HCT116 (cell line): ENCODE measurements around the gene CPZ. TPM values are rescaled to one million over a fixed set of nuclear protein-coding genes. Genes with fewer than 3 reads are reported as not detected.

Experiments
- ATAC-seq: fragments of 200-7000 bp; cut with Tn5 transposase; 2 replicates; pipeline ENCODE4 v1.9.1; 2020; ENCODE audit warnings: mild to moderate bottlenecking, moderate library complexity
- BruUV-seq: library from RNA; stranded (reverse); fragments of 400-500 nt; replicated peaks from 2 replicates; lab custom pipeline; 2021; lab: Mats Ljungman, UMichigan
- CTCF ChIA-PET: fragments of 300-600 bp; sonication (Branson Sonifier 250); formaldehyde crosslinking; loops from one replicate; lab custom pipeline; 2021; ENCODE audit warnings: antibody characterized with exemption; lab: Charles Lee
- POLR2A ChIA-PET: fragments of 300-600, 350-600 bp; sonication (Branson Sonifier 250); formaldehyde crosslinking; loops from one replicate; lab custom pipeline; 2021; ENCODE audit warnings: antibody characterized with exemption; lab: Charles Lee
- RAD21 ChIA-PET, 2 experiments: fragments of 300-600 bp; sonication (Branson Sonifier 250); formaldehyde crosslinking; loops; one replicate each; lab custom pipeline; 2023; ENCODE audit warnings: low total read pairs in 2 of 2; ENCODE audit not compliant: uncharacterized antibody in 2 of 2, unreplicated experiment in 2 of 2, low non-redundant PET in 1 of 2; lab: Charles Lee
- DNase-seq: peaks from one replicate; pipeline ENCODE4 v3.0.0-alpha.2; 2010; ENCODE audit warnings: low read depth, low spot score
- H2AFZ ChIP-seq: fragments of 200-600 bp; shearing (Covaris generic), sonication (generic); 2 replicates; pipeline ENCODE4 v1.6.1; 2017; ENCODE audit warnings: low read depth, mixed run types, mixed read lengths, antibody characterized with exemption, low read length; ENCODE audit not compliant: poor library complexity, severe bottlenecking
- H3K27ac ChIP-seq: 2 replicates; pipeline ENCODE4 v1.5.1; 2012; ENCODE audit warnings: low read depth, low read length
- H3K27me3 ChIP-seq: fragments of 200-600 bp; sonication (generic); 2 replicates; pipeline ENCODE4 v1.6.1; 2016; ENCODE audit warnings: mixed run types, low read length, mixed read lengths; ENCODE audit not compliant: insufficient read depth
- H3K36me3 ChIP-seq, 2 experiments: fragments of 200-500 bp in 1 of 2; fragments of 200-600 bp in 1 of 2; sonication (Bioruptor generic) in 1 of 2; sonication (generic) in 1 of 2; 2 replicates each; pipeline versions ENCODE4 v1.5.1 to v1.6.1; 2014 to 2016; ENCODE audit warnings: low read length in 2 of 2, inconsistent platforms in 1 of 2, mixed read lengths in 1 of 2, mixed run types in 1 of 2; ENCODE audit not compliant: insufficient read depth in 2 of 2, control insufficient read depth in 1 of 2
- H3K4me1 ChIP-seq, 2 experiments: fragments of 200-600 bp in 1 of 2; sonication (generic) in 1 of 2; 2 replicates each; pipeline versions ENCODE4 v1.5.1 to v1.6.1; 2012 to 2017; ENCODE audit warnings: low read length in 2 of 2, inconsistent platforms in 1 of 2, mild to moderate bottlenecking in 1 of 2, mixed read lengths in 1 of 2, mixed run types in 1 of 2, moderate library complexity in 1 of 2; ENCODE audit not compliant: insufficient read depth in 2 of 2, control insufficient read depth in 1 of 2
- H3K4me2 ChIP-seq: fragments of 200-600 bp; sonication (generic); 2 replicates; pipeline ENCODE4 v1.6.1; 2017; ENCODE audit warnings: mixed run types, low read length, mixed read lengths
- H3K4me3 ChIP-seq, 2 experiments: fragments of 200-600 bp in 1 of 2; sonication (generic) in 1 of 2; replicated peaks in 1 of 2; 2 replicates each; pipeline ENCODE4 v1.5.1; 2011 to 2016; ENCODE audit warnings: low read length in 2 of 2, control low read depth in 1 of 2, low read depth in 1 of 2, mild to moderate bottlenecking in 1 of 2, mixed read lengths in 1 of 2, mixed run types in 1 of 2
- H3K79me2 ChIP-seq: fragments of 200-600 bp; sonication (generic); 2 replicates; pipeline ENCODE4 v1.6.1; 2017; ENCODE audit warnings: mild to moderate bottlenecking, mixed run types, low read length, moderate library complexity, mixed read lengths; ENCODE audit not compliant: insufficient read depth
- H3K9ac ChIP-seq: fragments of 200-600 bp; sonication (generic); 2 replicates; pipeline ENCODE4 v1.6.1; 2016; ENCODE audit warnings: low read length, mixed read lengths
- H3K9me2 ChIP-seq: fragments of 200-600 bp; sonication (generic), shearing (Covaris generic); 2 replicates; pipeline ENCODE4 v1.6.1; 2017; ENCODE audit warnings: mixed run types, mild to moderate bottlenecking, moderate library complexity; ENCODE audit not compliant: insufficient read depth
- H3K9me3 ChIP-seq, 2 experiments: fragments of 200-500 bp in 1 of 2; fragments of 200-600 bp in 1 of 2; sonication (Bioruptor generic) in 1 of 2; sonication (generic) in 1 of 2; 2 replicates each; pipeline ENCODE4 v1.6.1; 2014 to 2017; ENCODE audit warnings: low read length in 2 of 2, mixed read lengths in 2 of 2, inconsistent platforms in 1 of 2, low read depth in 1 of 2, mild to moderate bottlenecking in 1 of 2, mixed run types in 1 of 2, moderate library complexity in 1 of 2; ENCODE audit not compliant: control insufficient read depth in 1 of 2, insufficient read depth in 1 of 2
- H4K20me1 ChIP-seq: fragments of 200-600 bp; sonication (generic), shearing (Covaris generic); 2 replicates; pipeline ENCODE4 v1.6.1; 2017; ENCODE audit warnings: mixed run types, mild to moderate bottlenecking, moderate library complexity; ENCODE audit not compliant: insufficient read depth
- CBX3 ChIP-seq: IDR thresholded peaks from 2 replicates; pipeline ENCODE4 v1.6.1; 2012; ENCODE audit warnings: low read depth
- EGR1 ChIP-seq: IDR thresholded peaks from 2 replicates; pipeline ENCODE4 v1.6.1; 2012; ENCODE audit warnings: low read depth
- EZH2 ChIP-seq: fragments of 200-600 bp; sonication (generic); IDR thresholded peaks from 2 replicates; pipeline ENCODE4 v1.6.1; 2017; ENCODE audit warnings: antibody characterized with exemption, mixed run types
- EZH2phosphoT487 ChIP-seq: fragments of 200-600 bp; IDR thresholded peaks from 2 replicates; pipeline ENCODE4 v1.6.1; 2018; ENCODE audit warnings: antibody characterized with exemption, borderline replicate concordance
- FOSL1 ChIP-seq: IDR thresholded peaks from 2 replicates; pipeline ENCODE4 v1.6.1; 2012; ENCODE audit warnings: low read depth
- MAX ChIP-seq: IDR thresholded peaks from 2 replicates; pipeline ENCODE4 v1.6.1; 2012
- POLR2A ChIP-seq: IDR thresholded peaks from 2 replicates; pipeline ENCODE4 v1.7.0; 2011; ENCODE audit warnings: borderline replicate concordance; ENCODE audit not compliant: insufficient read depth, insufficient read length; ENCODE audit errors: extremely low read depth
- POLR2AphosphoS5 ChIP-seq: IDR thresholded peaks from 2 replicates; pipeline ENCODE4 v1.6.1; 2011; ENCODE audit warnings: mild to moderate bottlenecking, low read depth, low read length, moderate library complexity
- RAD21 ChIP-seq: IDR thresholded peaks from 2 replicates; pipeline ENCODE4 v1.6.1; 2012; ENCODE audit warnings: low read depth, mild to moderate bottlenecking
- SRF ChIP-seq: IDR thresholded peaks from 2 replicates; pipeline ENCODE4 v1.6.1; 2012; ENCODE audit warnings: low read depth
- TCF7L2 ChIP-seq: IDR thresholded peaks from 2 replicates; pipeline ENCODE4 v1.7.0; 2011; ENCODE audit warnings: borderline replicate concordance, inconsistent platforms; ENCODE audit not compliant: insufficient read depth, insufficient read length; ENCODE audit errors: extremely low read depth
- YY1 ChIP-seq: IDR thresholded peaks from 2 replicates; pipeline ENCODE4 v1.6.1; 2011; ENCODE audit warnings: low read length, low read depth, moderate library complexity, mild to moderate bottlenecking; ENCODE audit not compliant: insufficient replicate concordance; ENCODE audit errors: extremely low read depth
- ZBTB33 ChIP-seq: IDR thresholded peaks from 2 replicates; pipeline ENCODE4 v1.6.1; 2011; ENCODE audit warnings: mild to moderate bottlenecking, low read length, moderate library complexity; ENCODE audit not compliant: insufficient replicate concordance; ENCODE audit errors: extremely low read depth
- ZNF274 ChIP-seq: fragments of 200-500 bp; sonication (Bioruptor generic); IDR thresholded peaks from 2 replicates; pipeline ENCODE4 v1.6.1; 2014; ENCODE audit warnings: mild to moderate bottlenecking, low read depth, low read length, inconsistent platforms
- intact Hi-C: fragments of 100-400 bp; cut with micrococcal nuclease; formaldehyde crosslinking; loops from 2 replicates; pipeline ENCODE4 v1.10.0; 2022
- total RNA-seq: library from RNA; stranded (reverse); gene quantifications from one replicate; pipeline ENCODE4 v1.2.1, GENCODE V29; 2021; ENCODE audit not compliant: unreplicated experiment
- TF ChIP-seq, protein P1 (sequence below), 3 experiments: fragments of 200-600 bp in 1 of 3; sonication (generic) in 1 of 3; IDR thresholded peaks in 2 of 3; conservative IDR thresholded peaks in 1 of 3; 2 replicates each; pipeline ENCODE4 v1.5.1; 2012 to 2017; ENCODE audit warnings: low read depth in 2 of 3, low read length in 2 of 3, antibody characterized with exemption in 1 of 3, borderline replicate concordance in 1 of 3, control low read depth in 1 of 3, mild to moderate bottlenecking in 1 of 3, mixed read lengths in 1 of 3, mixed run types in 1 of 3, moderate library complexity in 1 of 3; ENCODE audit not compliant: insufficient read depth in 1 of 3

Gene CPZ
- total RNA-seq, 1 experiment from 2014 or later = not detected

DNA sequence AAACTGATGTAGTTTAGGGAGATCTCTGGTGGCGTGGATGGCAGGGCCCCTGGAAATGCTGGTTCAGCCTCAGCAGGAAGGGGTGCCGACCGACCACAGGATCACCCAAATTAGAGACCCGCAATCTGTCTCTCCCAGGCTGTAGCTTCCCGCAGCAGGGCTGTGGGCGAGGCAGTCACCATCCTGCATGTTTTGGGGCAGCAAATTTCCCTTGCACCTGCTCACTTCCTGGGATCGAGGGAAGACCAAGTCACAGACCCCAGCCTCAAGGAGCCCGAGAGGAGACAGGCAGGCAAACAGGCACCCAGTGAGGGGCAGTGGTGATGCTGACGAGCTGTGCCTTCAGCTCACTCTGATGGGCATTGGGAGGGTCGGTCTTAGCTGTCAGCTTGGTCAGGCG is 33.6 kb upstream of the CPZ start:
- BruUV-seq = no TSS peak
- no peak for ATAC-seq
- Histone ChIP-seq H3K4me2 (no peak overlapping the region), H3K9ac (no peak overlapping the region), H3K9me2 (no peaks in the 10 kb centered on the region), H3K4me3 (no peak overlapping the region)
- RAD21 ChIA-PET = no interaction called here
- CTCF ChIA-PET = interaction anchor here (1.4 kb wide), 1 partner anchor 12 kb away, joined by 3 read pairs; no protein-coding TSS in a partner anchor
- TF ChIP-seq TCF7L2 (no peak), YY1 (no peak), RAD21 (no peak), EGR1 (no peak), FOSL1 (no peak), POLR2A (no peak), ZBTB33 (no peak), ZNF274 (no peak), CBX3 (no peak), POLR2AphosphoS5 (no peak), EZH2phosphoT487 (no peak), MAX (no peak), EZH2 (no peak), SRF (no peak)
- TF ChIP-seq, protein P1, sequence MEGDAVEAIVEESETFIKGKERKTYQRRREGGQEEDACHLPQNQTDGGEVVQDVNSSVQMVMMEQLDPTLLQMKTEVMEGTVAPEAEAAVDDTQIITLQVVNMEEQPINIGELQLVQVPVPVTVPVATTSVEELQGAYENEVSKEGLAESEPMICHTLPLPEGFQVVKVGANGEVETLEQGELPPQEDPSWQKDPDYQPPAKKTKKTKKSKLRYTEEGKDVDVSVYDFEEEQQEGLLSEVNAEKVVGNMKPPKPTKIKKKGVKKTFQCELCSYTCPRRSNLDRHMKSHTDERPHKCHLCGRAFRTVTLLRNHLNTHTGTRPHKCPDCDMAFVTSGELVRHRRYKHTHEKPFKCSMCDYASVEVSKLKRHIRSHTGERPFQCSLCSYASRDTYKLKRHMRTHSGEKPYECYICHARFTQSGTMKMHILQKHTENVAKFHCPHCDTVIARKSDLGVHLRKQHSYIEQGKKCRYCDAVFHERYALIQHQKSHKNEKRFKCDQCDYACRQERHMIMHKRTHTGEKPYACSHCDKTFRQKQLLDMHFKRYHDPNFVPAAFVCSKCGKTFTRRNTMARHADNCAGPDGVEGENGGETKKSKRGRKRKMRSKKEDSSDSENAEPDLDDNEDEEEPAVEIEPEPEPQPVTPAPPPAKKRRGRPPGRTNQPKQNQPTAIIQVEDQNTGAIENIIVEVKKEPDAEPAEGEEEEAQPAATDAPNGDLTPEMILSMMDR (IDR thresholded peaks at IDR 0.05 in 2 of 3, conservative IDR thresholded peaks at IDR 0.05 in 1 of 3; ENCODE audit: borderline replicate concordance in 1 of 3, insufficient read depth in 1 of 3, low read depth in 2 of 3, low read length in 2 of 3) = no peak
- TF ChIP-seq, all 23 proteins: peak for 0
- Histone ChIP-seq H3K27ac (no peak overlapping the region), H3K36me3 (no peaks in the 10 kb centered on the region), H3K79me2 (no peaks in the 10 kb centered on the region), H3K4me1 (peaks cover 0 to 5% of the 10 kb centered on the region in 2 experiments; a peak in 1 of 4 replicates), H3K27me3 (no peaks in the 10 kb centered on the region), H4K20me1 (no peaks in the 10 kb centered on the region), H3K9me3 (no peaks in the 10 kb centered on the region), H2AFZ (no peak overlapping the region)
- POLR2A ChIA-PET = no interaction called here
- intact Hi-C loops = no loop called here
- no peak for DNase-seq
